ENCODE measurements around the gene BEAN1.

DNA sequence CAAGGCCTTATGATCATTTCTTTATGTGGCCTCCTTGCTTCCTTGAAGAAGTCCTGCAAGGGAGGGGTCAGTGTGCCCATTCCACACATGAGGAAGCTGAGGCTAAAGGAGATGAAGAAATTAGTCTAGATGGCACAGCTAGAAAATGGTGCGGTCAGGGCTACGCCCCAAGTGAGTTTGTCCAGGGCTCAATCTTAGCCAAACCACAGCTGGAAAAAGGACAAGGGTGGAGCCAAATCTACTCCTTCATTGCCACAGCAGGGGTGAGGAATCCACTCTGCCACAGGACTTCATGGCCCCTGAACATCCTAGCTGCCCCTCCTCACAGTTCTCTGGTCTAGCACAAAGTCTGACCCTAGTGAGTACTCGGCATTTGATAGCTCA lies 16.2 kb downstream of the BEAN1 start:
- TF ChIP-seq, protein P1, sequence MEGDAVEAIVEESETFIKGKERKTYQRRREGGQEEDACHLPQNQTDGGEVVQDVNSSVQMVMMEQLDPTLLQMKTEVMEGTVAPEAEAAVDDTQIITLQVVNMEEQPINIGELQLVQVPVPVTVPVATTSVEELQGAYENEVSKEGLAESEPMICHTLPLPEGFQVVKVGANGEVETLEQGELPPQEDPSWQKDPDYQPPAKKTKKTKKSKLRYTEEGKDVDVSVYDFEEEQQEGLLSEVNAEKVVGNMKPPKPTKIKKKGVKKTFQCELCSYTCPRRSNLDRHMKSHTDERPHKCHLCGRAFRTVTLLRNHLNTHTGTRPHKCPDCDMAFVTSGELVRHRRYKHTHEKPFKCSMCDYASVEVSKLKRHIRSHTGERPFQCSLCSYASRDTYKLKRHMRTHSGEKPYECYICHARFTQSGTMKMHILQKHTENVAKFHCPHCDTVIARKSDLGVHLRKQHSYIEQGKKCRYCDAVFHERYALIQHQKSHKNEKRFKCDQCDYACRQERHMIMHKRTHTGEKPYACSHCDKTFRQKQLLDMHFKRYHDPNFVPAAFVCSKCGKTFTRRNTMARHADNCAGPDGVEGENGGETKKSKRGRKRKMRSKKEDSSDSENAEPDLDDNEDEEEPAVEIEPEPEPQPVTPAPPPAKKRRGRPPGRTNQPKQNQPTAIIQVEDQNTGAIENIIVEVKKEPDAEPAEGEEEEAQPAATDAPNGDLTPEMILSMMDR (conservative IDR thresholded peaks at IDR 0.05; ENCODE audit: low read depth, low read length) = no peak
- TF ChIP-seq EZH2phosphoT487 (IDR thresholded peaks at IDR 0.05; ENCODE audit: borderline replicate concordance, low read length) (no peak), EZH2 (IDR thresholded peaks at IDR 0.05; ENCODE audit: low read length, unreplicated experiment) (no peak)

Data from PC-3 (cell line).